ENCODE results near the gene PCDHGB6.
"Not testable (repeated sequence)": the region's sequence is repeated elsewhere in the genome, so short reads cannot be mapped to it uniquely, and the experiment has no call there.

PCDHGB6 gene

DNA sequence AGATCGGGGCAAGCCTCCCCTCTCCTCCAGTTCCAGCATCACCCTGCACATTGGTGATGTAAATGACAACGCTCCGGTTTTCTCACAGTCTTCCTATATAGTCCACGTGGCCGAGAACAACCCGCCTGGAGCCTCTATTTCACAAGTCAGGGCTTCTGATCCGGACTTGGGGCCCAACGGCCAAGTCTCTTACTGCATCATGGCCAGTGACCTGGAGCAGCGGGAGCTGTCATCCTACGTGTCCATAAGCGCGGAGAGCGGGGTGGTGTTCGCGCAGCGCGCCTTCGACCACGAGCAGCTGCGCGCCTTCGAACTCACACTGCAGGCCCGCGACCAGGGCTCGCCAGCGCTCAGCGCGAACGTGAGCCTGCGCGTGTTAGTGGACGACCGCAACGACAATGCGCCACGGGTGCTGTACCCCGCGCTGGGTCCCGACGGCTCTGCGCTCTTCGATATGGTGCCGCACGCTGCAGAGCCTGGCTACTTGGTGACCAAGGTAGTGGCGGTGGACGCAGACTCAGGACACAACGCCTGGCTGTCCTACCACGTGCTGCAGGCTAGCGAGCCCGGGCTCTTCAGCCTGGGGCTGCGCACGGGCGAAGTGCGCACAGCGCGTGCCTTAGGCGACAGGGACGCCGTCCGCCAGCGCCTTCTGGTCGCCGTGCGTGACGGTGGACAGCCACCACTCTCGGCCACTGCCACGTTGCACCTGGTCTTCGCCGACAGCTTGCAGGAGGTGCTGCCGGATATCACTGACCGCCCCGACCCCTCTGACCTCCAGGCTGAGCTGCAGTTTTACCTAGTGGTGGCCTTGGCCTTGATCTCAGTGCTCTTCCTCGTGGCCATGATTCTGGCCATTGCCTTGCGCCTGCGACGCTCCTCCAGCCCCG, 18.4 kb upstream of the PCDHGB6 start:
- DNase-seq = no peak

DNA sequence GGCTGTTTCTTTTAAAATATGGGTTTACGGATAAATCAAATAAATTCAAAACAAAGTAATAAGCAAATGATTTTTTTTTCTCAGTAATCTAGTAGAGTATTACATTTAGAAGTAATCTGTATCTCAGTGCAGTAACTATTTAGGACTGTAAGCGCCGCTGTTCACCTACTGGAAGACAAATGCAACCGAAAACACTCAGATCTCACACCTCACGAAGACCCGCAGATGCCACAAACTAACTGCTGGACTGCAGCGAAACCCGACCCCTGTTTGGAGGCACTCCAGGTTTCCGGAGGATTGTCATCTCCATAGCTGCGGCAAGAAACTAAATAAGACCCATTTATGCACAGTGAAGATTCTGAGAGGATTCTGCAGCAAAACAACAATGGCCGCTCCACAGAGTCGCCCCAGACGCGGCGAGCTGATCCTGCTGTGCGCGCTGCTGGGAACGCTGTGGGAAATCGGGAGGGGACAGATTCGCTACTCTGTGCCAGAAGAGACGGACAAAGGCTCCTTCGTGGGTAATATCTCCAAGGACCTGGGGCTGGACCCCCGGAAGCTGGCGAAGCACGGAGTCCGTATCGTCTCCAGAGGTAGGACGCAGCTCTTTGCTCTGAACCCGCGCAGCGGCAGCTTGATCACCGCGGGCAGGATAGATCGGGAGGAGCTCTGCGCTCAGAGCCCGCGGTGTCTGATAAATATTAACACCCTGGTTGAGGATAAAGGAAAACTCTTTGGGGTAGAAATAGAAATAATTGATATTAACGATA, 15.2 kb upstream of the PCDHGB6 start, which contains the start of gene PCDHGA8:
Gene PCDHGA8, plus strand, starts transcription at position 205 of the 770 bp plus-strand sequence. Its CDS starts 181 bp downstream, at position 386.
- DNase-seq = no peak

DNA sequence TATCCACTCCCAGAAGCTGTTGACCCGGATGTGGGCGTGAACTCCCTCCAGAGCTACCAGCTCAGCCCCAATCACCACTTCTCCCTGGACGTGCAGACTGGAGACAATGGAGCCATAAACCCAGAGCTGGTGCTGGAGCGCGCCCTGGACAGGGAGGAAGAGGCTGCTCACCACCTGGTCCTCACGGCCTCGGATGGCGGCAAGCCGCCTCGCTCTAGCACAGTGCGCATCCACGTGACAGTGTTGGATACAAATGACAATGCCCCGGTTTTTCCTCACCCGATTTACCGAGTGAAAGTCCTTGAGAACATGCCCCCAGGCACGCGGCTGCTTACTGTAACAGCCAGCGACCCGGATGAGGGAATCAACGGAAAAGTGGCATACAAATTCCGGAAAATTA, 14.6 kb upstream of the PCDHGB6 start:
- no peak for DNase-seq

DNA sequence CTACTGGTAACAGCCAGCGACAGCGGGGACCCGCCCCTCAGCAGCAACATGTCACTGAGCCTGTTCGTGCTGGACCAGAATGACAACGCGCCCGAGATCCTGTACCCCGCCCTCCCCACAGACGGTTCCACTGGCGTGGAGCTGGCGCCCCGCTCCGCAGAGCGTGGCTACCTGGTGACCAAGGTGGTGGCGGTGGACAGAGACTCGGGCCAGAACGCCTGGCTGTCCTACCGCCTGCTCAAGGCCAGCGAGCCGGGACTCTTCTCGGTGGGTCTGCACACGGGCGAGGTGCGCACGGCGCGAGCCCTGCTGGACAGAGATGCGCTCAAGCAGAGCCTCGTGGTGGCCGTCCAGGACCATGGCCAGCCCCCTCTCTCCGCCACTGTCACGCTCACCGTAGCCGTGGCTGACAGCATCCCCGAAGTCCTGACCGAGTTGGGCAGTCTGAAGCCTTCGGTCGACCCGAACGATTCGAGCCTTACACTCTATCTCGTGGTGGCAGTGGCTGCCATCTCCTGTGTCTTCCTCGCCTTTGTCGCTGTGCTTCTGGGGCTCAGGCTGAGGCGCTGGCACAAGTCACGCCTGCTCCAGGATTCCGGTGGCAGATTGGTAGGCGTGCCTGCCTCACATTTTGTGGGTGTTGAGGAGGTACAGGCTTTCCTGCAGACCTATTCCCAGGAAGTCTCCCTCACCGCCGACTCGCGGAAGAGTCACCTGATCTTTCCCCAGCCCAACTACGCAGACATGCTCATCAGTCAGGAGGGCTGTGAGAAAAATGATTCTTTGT, 13.2 kb upstream of the PCDHGB6 start:
- DNase-seq = not testable (repeated sequence)

DNA sequence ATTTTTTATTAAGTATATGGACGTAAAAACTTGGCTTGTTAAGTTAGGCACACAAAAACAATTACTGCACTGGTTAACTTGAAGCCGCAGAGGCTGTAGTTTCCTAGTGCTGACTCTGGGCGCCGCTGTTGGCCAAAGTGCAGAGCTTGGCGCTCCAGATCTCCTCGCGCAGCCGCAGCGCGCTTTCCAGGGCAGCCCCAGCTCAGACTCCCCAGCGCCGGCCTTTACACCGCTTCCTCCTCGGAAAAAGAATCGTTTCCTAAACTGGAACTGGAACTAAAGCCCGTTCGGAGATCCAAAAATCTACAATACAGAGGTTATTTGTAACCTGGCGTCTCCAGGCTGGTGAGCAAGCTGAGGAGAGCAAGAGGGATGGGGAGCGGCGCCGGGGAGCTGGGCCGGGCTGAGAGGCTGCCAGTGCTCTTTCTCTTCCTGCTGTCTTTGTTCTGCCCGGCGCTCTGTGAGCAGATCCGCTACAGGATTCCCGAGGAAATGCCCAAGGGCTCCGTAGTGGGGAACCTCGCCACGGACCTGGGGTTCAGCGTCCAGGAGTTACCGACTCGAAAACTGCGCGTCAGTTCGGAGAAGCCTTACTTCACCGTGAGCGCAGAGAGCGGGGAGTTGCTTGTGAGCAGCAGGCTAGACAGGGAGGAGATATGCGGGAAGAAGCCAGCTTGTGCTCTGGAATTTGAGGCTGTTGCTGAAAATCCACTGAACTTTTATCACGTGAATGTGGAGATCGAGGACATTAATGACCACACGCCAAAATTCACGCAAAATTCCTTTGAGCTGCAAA, 9.9 kb upstream of the PCDHGB6 start, which contains the start of gene PCDHGB5:
Gene PCDHGB5, plus strand, starts transcription at position 192 of the 796 bp plus-strand sequence. Its CDS starts 181 bp downstream, at position 373.
- peak; percentile 52 for DNase-seq

DNA sequence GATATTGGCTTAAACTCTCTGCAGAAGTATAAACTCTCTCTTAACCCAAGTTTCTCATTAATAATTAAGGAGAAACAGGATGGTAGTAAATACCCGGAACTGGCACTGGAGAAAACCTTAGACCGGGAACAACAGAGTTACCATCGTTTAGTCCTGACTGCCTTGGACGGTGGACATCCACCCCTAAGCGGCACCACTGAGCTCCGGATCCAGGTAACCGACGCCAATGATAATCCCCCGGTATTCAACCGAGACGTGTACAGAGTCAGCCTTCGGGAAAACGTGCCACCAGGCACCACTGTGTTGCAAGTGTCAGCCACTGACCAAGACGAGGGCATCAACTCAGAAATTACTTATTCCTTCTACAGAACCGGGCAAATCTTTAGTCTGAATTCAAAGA, 9.2 kb upstream of the PCDHGB6 start:
- no peak for DNase-seq

DNA sequence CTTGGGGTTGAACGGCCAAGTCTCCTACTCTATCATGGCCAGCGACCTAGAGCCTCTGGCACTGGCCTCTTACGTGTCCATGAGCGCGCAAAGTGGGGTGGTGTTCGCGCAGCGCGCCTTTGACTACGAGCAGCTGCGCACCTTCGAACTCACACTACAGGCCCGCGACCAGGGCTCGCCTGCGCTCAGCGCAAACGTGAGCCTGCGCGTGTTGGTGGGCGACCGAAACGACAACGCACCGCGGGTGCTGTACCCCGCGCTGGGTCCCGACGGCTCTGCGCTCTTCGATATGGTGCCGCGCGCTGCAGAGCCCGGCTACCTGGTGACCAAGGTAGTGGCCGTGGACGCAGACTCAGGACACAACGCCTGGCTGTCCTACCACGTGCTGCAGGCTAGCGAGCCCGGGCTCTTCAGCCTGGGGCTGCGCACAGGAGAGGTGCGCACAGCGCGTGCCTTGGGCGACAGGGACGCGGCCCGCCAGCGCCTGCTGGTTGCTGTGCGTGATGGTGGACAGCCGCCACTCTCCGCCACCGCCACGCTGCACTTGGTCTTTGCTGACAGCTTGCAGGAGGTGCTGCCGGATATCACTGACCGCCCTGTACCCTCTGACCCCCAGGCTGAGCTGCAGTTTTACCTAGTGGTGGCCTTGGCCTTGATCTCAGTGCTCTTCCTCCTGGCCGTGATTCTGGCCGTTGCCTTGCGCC, 8.1 kb upstream of the PCDHGB6 start:
- no peak for DNase-seq

DNA sequence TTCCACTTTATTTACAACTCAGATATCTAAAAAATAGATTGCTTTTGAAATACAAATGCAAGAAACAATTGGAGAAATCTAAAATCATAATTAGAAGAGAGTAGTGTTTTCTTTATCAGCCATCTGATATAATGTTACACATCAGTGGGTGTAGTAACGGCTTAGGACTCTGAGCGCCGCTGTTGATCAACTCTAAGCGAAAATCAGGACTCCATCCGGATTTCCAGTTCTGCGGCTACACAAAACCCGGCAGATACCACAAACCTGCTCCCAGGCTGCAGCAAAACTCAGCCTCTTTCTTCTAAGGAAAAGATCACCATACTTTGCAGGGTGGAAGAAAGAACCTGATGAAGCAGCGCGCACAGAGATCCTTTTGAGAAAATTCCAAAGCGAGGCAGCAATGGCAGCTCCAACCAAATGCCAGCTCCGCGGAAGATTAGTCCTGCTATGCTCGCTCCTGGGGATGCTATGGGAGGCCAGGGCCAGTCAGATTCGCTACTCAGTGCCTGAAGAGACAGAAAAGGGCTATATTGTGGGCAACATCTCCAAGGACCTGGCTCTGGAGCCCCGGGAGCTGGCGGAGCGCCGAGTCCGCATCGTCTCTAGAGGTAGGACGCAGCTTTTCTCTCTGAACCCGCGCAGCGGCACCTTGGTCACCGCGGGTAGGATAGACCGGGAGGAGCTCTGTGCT, 5.1 kb upstream of the PCDHGB6 start, which contains the start of gene PCDHGA9:
Gene PCDHGA9, plus strand, starts transcription at position 226 of the 691 bp plus-strand sequence. Its CDS starts 175 bp downstream, at position 401.
- no peak for DNase-seq

DNA sequence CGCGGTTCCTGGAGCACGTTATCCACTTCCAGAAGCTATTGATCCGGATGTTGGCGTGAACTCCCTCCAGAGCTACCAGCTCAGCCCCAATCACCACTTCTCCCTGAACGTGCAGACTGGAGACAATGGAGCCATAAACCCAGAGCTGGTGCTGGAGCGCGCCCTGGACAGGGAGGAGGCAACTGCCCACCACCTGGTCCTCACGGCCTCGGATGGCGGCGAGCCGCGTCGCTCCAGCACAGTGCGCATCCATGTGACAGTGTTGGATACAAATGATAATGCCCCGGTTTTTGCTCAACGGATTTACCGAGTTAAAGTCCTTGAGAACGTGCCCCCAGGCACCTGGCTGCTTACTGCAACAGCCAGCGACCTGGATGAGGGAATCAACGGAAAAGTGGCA, 4.4 kb upstream of the PCDHGB6 start:
- no peak for DNase-seq

DNA sequence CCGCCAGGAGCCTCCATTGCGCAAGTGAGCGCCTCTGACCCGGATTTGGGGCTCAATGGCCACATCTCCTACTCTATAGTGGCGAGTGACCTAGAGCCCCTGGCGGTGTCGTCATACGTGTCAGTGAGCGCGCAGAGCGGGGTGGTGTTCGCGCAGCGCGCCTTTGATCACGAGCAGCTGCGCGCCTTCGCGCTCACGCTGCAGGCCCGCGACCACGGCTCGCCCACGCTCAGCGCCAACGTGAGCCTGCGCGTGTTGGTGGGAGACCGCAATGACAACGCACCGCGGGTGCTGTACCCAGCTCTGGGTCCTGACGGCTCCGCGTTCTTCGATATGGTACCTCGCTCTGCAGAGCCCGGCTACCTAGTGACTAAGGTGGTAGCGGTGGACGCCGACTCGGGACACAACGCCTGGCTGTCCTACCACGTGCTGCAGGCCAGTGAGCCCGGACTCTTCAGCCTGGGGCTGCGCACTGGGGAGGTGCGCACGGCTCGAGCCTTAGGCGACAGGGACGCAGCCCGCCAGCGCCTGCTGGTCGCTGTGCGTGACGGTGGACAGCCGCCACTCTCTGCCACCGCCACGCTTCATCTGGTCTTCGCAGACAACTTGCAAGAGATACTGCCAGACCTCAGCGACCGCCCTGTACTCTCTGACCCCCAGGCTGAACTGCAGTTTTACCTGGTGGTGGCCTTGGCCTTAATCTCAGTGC, 1.9 kb downstream of the PCDHGB6 start:
- DNase-seq = no peak

DNA sequence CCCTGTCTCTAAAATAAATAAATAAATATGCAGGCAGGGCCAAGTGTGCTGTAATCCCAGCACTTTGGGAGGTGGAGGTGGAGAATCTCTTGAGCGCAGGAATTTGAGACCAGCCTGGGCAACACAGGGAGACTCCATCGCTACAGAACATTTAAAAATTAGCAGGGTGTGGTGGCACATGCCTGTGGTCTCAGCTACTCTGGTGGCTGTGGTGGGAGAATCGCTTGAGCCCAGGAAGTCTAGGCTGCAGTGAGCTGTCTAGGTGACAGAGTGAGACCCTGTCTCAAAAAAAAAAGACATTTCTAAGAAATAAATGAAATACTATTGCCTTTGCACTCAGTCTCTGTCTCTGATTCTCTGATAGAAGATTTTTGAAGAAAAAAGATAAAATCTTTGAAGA, 3.8 kb downstream of the PCDHGB6 start:
- DNase-seq = no peak

DNA sequence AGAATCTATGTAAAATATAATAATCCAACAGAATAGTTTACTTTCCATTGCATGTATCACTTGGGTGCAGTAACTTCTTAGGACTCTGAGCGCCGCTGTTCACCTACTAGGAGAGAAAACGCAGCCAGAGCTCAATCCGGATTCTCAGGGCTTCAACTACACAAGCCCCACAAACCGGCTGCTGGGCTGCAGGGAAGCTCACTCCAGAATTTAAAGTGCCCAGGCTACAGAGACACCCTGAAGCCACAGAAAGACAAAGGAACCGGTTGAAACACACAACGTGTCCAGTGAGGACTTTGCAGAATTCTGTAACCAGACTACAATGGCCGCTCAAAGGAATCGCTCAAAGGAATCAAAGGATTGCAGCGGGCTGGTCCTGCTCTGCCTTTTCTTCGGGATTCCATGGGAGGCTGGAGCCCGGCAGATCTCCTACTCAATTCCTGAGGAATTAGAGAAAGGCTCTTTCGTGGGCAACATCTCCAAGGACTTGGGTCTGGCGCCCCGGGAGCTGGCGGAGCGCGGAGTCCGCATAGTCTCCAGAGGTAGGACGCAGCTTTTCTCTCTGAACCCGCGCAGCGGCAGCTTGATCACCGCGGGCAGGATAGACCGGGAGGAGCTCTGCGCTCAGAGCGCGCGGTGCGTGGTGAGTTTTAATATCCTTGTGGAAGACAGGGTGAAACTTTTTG, 5.2 kb downstream of the PCDHGB6 start, which contains the start of gene PCDHGA10:
Gene PCDHGA10, plus strand, starts transcription at position 134 of the 686 bp plus-strand sequence. Its CDS starts 189 bp downstream, at position 323.
- peak; percentile 66 for DNase-seq

DNA sequence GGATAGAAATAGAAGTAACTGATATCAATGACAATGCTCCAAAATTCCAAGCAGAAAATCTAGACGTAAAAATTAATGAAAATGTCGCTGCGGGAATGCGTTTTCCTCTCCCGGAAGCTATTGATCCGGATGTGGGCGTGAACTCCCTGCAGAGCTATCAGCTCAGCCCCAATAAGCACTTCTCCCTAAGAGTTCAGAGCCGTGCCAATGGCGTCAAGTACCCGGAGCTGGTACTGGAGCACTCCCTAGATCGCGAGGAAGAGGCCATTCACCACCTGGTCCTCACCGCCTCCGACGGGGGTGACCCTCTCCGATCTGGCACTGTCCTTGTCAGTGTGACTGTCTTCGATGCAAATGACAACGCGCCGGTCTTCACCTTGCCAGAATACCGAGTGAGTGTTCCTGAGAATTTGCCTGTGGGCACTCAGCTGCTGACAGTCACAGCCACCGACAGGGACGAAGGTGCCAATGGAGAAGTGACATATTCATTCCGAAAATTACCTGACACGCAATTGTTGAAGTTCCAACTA, 5.8 kb downstream of the PCDHGB6 start:
- no peak for DNase-seq

DNA sequence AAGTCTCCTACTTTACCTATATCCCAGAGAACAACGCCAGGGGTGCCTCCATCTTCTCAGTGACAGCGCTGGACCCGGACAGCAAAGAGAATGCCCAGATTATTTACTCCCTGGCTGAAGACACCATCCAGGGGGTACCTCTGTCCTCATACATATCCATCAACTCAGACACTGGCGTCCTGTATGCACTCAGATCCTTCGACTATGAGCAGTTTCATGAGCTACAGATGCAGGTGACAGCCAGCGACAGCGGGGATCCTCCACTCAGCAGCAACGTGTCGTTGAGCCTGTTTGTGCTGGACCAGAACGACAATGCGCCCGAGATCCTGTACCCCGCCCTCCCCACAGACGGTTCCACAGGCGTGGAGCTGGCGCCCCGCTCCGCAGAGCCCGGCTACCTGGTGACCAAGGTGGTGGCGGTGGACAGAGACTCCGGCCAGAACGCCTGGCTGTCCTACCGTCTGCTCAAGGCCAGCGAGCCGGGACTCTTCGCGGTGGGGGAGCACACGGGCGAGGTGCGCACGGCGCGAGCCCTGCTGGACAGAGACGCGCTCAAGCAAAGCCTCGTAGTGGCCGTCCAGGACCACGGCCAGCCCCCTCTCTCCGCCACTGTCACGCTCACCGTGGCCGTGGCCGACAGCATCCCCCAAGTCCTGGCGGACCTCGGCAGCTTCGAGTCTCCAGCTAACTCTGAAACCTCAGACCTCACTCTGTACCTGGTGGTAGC, 6.9 kb downstream of the PCDHGB6 start:
- DNase-seq = not testable (repeated sequence)

DNA sequence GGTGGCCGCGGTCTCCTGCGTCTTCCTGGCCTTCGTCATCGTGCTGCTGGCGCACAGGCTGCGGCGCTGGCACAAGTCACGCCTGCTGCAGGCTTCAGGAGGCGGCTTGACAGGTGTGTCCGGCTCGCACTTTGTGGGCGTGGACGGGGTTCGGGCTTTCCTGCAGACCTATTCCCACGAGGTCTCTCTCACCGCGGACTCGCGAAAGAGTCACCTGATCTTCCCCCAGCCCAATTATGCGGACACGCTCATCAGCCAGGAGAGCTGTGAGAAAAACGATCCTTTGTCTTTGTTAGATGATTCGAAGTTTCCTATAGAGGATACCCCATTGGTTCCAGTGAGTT, 7.4 kb downstream of the PCDHGB6 start:
- DNase-seq = not testable (repeated sequence)

DNA sequence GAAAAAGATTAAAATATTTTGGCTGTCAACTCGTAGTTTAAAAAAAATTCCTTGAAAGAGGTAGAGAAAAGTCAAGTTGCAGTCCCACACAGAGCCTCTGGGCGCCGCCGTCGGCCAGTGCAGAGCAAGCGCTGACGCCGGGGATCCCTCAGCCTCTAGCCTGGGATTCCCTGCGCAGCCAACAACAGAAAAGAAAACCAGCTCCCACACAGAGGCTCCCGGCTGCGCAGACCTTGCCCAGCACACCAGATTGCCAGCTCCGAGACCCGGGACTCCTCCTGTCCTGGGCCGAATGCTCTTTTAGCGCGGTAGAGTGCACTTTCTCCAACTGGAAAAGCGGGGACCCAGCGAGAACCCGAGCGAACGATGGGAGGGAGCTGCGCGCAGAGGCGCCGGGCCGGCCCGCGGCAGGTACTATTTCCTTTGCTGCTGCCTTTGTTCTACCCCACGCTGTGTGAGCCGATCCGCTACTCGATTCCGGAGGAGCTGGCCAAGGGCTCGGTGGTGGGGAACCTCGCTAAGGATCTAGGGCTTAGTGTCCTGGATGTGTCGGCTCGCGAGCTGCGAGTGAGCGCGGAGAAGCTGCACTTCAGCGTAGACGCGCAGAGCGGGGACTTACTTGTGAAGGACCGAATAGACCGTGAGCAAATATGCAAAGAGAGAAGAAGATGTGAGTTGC, 9.8 kb downstream of the PCDHGB6 start, which contains the start of gene PCDHGB7:
Gene PCDHGB7, plus strand, starts transcription at position 184 of the 679 bp plus-strand sequence. Its CDS starts 183 bp downstream, at position 367.
- DNase-seq = peak; percentile 76

All from stimulated activated CD8-positive, alpha-beta memory T cell treated with anti-CD3 and anti-CD28 coated beads, Interleukin-4, amount 100 ng/mL, for 48 hours (primary cell).